ENCODE results near the gene FABP3.
"Not testable (repeated sequence)": the region's sequence is repeated elsewhere in the genome, so short reads cannot be mapped to it uniquely, and the experiment has no call there.

Gene FABP3

GRCh38 chr1:31397360-31398095 lies 24.7 kb upstream of the FABP3 start:
- no peak for DNase-seq

DNA sequence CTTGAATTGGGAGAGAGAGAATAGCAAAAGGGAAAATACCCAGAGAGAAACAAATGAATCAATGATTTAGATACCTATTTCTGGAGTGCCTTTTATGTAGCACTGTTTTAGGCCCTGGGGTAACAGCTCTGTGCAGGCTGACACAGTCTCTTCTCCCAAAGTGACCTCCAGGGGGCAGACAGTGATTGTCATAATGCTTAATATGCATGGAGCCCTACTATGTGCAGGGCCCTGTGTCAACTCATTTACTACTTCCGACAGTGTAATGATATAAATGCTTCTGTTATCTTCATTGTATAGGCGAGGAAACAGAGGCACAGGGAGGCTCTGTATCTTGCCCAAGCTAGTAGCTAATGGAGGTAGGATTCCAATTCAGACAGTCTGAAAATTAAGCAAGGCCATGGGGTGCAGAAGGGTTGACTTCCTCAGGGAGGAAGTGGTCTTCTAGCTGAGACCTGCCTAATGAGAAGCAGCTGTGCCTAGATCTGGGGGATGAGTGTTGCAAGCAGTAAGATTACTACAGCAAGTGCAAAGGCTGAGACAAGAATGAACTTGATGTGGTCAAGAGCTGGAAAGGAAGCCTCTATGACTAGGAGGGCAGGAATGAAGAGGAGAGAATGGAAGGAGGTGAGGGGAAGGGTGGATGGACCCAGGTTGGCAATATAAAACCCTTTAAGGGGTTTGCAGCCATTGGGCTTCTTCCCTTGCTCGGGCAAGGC lies 23.9 kb upstream of the FABP3 start:
- DNase-seq, result no peak

- DNase-seq, result peak; percentile 72
Measured at GRCh38 chr1:31394584-31395193, 21.8 kb upstream of the FABP3 start.

DNA sequence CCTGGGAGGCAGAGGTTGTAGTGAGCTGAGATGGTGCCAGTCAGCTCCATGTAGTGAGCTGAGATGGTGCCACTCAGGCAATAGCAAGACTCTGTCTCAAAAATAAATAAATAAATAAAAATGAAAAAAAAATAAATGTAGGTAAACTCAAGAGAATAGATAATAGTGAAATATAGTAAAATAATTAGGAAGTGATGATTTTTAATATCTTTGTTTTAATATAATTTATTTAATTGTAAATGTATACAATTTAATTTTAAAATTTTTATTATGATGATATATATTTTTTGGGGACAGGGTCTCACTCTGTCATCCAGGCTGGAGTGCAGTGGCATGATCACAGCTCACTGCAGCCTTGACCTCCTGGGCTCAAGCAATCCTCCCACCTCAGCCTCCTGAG lies 20.6 kb upstream of the FABP3 start:
- no peak for DNase-seq

DNA sequence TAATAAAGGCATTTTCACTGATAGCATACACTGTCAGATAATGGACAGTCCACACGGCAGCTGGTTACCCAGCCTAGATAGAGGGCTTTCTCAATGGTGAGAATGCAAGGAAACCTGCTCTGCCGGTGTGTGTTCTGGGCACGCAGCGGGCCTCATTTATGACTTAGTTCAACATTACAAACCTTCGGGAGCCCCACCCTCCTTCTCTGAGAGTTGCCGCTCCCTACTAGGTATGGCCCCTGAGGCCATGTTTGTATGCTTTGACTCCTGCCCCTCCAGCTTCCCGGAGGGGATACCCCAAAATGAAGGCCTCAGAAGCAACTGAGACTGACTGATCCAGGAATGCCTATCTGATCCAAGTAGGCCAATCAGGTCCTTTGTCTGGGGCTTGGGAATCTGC lies 17.2 kb upstream of the FABP3 start:
- no peak for DNase-seq

DNA sequence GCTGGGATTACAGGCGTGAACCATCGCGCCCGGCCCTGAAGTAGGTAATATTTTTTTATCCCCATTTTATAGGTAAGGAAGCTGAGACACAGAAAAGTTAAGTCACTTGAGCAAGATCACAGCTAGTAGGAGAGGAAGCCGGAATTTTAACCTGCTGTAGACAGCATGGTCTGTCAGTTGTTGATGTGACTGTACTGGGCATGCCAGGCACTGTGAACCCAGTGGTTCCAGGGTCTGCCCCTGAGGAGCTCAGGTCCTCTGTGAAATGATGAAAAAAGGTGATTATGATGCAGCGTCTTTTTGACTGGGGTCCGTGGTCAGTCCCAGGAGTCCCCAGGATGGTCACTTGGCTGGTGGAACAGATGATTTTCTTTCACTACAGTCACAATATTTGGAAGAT lies 16.7 kb upstream of the FABP3 start:
- no peak for DNase-seq

- no peak for DNase-seq
Measured at GRCh38 chr1:31387612-31388011, 14.7 kb upstream of the FABP3 start.

GRCh38 chr1:31386576-31387243 lies 13.8 kb upstream of the FABP3 start:
- not testable (repeated sequence) for DNase-seq

DNA sequence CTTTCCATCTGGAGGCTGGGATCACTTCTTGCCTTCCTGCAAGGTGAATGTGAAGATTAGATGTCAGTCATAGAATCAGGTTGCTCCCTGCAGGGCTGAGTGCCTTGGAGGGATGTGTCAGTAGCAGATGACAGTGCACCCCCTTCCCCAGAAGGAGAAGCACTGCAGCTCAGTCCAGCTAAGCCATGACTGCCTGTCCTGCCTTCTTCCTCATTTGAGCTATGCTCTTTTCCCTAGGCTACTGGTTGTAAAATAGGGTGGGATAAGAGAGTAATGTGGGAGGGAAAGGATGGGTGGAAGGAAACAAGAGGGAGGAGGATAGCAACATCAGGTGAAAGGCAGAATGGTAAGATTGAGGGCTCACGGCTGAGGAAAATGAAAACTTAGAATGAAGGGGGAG lies 11.1 kb upstream of the FABP3 start:
- DNase-seq, result no peak

GRCh38 chr1:31382379-31382989 lies 9.6 kb upstream of the FABP3 start:
- no peak for DNase-seq

- peak; percentile 71 for DNase-seq
Measured at GRCh38 chr1:31381394-31382294, 8.8 kb upstream of the FABP3 start.

- peak; percentile 86 for DNase-seq
Measured at GRCh38 chr1:31380181-31380580, 7.3 kb upstream of the FABP3 start.

DNA sequence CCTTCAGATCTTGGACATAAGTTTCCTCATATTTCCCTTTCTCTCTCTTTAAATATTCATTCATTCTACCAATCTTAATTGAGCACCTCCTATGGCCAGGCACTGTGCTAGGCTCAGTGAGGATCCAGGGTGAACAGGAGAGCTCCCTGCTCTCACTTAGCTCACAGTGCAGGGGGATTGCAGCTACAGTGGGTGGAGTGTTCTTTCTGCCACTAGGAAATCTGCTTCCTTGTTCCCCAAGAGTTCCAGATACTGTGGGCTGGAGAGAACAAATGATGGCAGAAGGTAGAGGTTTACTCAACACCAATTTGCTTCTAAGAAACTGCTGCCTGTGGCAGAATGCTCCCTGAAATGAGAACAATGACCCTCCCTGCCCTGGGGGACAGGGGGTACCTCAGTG lies 5.1 kb upstream of the FABP3 start:
- no peak for DNase-seq

GRCh38 chr1:31377364-31377863 lies 4.5 kb upstream of the FABP3 start:
- DNase-seq, result no peak

DNA sequence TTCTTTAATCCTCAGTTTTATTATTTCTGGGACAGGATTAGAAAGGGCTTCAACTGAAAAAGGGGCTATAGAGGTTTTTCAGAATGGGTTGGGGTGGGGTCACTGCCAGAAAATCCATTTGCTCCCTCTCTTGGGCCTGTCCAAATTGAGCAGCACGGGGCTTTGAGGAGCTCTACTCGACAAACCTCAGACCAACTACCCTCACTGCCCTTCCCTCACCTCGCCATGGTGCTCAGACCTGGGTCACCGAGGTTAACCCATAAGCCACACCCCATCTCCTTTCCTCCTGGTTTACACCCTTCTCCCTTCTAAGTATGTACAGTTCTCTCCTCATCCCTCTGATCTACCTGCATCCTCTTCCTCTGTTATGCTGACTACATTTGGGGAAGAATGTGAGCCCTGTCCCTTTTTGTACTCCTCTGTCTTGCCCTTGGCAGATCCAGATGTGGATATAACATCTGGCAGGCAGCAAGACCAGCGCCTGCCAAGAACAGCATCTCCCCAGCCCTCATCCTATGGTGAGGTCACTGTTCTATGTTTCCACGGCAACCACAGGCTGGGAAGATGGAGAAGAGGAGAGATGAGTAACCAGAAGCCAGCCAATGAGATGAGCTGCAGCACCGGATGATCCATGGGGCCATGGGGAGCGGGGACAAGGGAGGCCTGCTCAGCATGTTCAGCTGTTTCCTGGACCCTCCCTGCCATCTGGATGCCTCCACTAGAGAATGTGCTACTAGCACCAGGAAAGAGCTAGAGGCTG lies 3.7 kb upstream of the FABP3 start:
- peak; percentile 96 for DNase-seq

DNA sequence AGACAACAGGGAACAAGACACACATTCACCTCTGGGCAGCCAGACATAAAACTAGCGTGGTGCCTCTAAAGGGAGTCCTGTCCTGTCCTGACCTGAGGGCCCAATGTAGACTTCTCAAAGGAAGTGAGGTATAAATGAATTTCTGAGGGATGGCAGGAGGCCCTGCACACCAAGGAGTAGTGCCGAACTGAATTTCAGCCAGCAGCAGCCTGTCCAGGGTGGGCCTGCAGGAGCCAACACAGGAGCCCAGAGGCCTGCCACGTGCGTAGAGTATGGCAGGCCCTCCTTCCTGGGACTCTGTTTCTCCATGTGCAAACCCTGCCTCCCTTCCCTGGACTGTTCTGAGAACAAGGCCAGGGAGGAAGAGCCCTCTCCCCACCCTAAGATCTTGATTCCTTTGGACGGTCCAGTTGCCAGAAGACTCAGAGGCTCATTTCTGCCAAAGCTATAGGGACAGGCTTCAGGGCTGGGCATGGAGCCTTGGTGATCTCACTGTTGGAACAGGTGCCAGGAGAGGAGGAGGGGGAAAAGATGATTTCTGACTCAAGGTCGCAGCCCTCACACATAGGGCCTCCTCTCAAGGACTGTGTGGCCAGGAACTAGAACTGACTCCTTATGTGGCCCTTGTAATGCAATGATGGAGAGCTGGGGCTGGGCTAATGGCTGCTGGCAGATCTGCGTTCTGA lies 1.8 kb upstream of the FABP3 start:
- DNase-seq, result peak; percentile 90

DNA sequence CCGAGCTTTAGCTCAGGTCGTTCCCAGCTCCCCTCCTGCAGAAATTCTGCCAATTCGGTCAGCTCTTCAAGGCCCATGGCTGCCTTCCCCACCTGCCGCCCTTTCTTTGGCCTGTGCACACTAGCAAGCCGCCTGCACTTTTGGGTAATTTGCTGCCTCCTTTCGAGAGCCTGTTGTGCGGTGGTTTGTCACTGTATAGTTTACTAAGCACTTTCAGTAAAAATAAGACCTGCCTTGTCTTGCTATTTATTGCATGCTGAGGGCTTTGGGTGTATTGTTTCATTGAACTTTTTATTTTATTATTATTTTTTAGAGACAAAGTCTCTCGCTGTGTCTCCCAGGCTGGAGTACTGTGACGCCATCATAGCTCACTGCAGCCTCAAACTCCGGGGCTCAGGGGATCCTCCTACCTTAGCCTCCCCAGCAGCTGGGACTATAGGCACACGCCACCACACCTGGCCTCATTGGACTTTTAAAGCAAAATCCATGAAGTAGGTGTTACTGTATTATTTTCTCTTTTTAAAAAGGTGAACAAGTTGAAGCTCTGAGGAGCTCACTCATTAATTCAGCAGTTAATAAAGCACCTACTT lies 1.1 kb upstream of the FABP3 start:
- DNase-seq, result no peak

- DNase-seq, result no peak
Measured at GRCh38 chr1:31372751-31373055, 173 bp downstream of the FABP3 start.

DNA sequence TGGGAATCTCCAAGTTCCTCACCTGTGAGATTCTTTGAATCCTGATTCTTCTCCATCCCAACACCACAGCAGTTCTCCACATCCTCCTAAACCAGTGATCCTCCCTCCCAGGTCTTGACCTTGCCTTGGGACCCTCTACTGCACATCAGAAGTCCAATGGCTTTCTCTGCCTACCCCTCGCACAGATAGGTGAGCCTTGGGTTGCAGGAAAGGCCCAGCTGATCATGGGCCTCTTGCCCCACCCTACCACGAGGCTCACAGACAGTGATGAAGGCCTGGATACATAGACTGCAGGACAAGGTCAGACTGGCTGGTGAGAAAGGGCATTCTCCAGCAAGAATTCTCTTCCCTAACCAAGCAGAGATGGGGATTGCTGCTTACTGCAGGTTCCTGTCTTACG lies 825 bp downstream of the FABP3 start:
- DNase-seq, result no peak
